Measurements from ENCODE around the gene GRIA1. TPM values are rescaled to one million over a fixed set of nuclear protein-coding genes. Genes with fewer than 3 reads are reported as not detected.

The GRIA1 gene
- total and polyA plus RNA-seq, 2 of the 13 experiments (the other 11 are each of a cell fraction or from before 2014, with no cell fraction given), result not detected

- in situ Hi-C loops (cut with HindIII; ENCODE audit: extremely low pct_ligation_motif_present, low pct_unique_long_range_greater_than_20kb), result no loop called here
- no peaks in the 10 kb centered on the region for H4K20me1 ChIP-seq (ENCODE audit: insufficient read depth, low read length)
- POLR2A ChIA-PET, result no interaction called here
- no peaks in the 10 kb centered on the region for H3K4me1 ChIP-seq (ENCODE audit: insufficient read depth, low read length)
- no peak overlapping the region for H3K4me3 ChIP-seq (replicated peaks in 1 of 3; ENCODE audit: insufficient read depth in 1 of 3, low read depth in 2 of 3, low read length in 3 of 3)
- H3K9me3 ChIP-seq (ENCODE audit: low read length), result no peaks in the 10 kb centered on the region
- no peaks in the 10 kb centered on the region for H3K79me2 ChIP-seq (ENCODE audit: insufficient read depth, low read length)
- no peaks in the 10 kb centered on the region for H3K36me3 ChIP-seq (replicated peaks in 1 of 2; ENCODE audit: control insufficient read depth in 1 of 2, insufficient read depth in 2 of 2, low read length in 2 of 2)
- no peak for DNase-seq (ENCODE audit: low spot score)
- no peak overlapping the region for H3K4me2 ChIP-seq (ENCODE audit: low read depth, low read length)
- H3K9ac ChIP-seq (ENCODE audit: insufficient read depth, low read depth, low read length), result no peak overlapping the region
- intact Hi-C loops (cut with micrococcal nuclease; ENCODE audit: unreplicated experiment), result no loop called here
- no peak for TF ChIP-seq FOXA1 (IDR thresholded peaks at IDR 0.05)
- TF ChIP-seq FOXA1 (CRISPR knock-in tag; IDR thresholded peaks at IDR 0.05), result no peak
- TF ChIP-seq SCMH1 (CRISPR knock-in tag; IDR thresholded peaks at IDR 0.05; ENCODE audit: borderline replicate concordance), result no peak
- TF ChIP-seq ADNP (CRISPR knock-in tag; IDR thresholded peaks at IDR 0.05), result no peak
- no peak for TF ChIP-seq ZNF329 (CRISPR knock-in tag; IDR thresholded peaks at IDR 0.05; ENCODE audit: low read depth)
- no peak for TF ChIP-seq ZNF652 (CRISPR knock-in tag; IDR thresholded peaks at IDR 0.05; ENCODE audit: borderline replicate concordance, low read depth)
- no TSS peak for BruUV-seq (replicated peaks)
- no peak overlapping the region for H3K27ac ChIP-seq (ENCODE audit: extremely low read length, insufficient read depth, low read length)
- no peak overlapping the region for H2AFZ ChIP-seq (ENCODE audit: low read length)
- 6% methylated on average over 2 of the region's 2 CpGs for WGBS (ENCODE audit: low lambda C conversion rate)
- CTCF ChIA-PET (ENCODE audit: low intra/inter-chr PET ratio, low total read pairs), result no interaction called here
- no peaks in the 10 kb centered on the region for H3K27me3 ChIP-seq (ENCODE audit: control insufficient read depth in 1 of 2, insufficient read depth in 2 of 2, low read length in 2 of 2)
- no peak for FAIRE-seq
- no peak for ATAC-seq
Measured at GRCh38 chr5:153796527-153796926, 306.1 kb downstream of the GRIA1 start.

- H3K9me3 ChIP-seq (ENCODE audit: low read length), result no peaks in the 10 kb centered on the region
- no peaks in the 10 kb centered on the region for H3K36me3 ChIP-seq (replicated peaks in 1 of 2; ENCODE audit: control insufficient read depth in 1 of 2, insufficient read depth in 2 of 2, low read length in 2 of 2)
- H3K79me2 ChIP-seq (ENCODE audit: insufficient read depth, low read length), result no peaks in the 10 kb centered on the region
- ChIA-PET POLR2A (no interaction called here), CTCF (ENCODE audit: low intra/inter-chr PET ratio, low total read pairs) (no interaction called here)
- H3K27ac ChIP-seq (ENCODE audit: extremely low read length, insufficient read depth, low read length), result no peak overlapping the region
- intact Hi-C loops (cut with micrococcal nuclease; ENCODE audit: unreplicated experiment), result no loop called here
- FAIRE-seq (no peak), ATAC-seq (no peak), DNase-seq (ENCODE audit: low spot score) (no peak)
- no peaks in the 10 kb centered on the region for H3K4me1 ChIP-seq (ENCODE audit: insufficient read depth, low read length)
- H3K27me3 ChIP-seq (ENCODE audit: control insufficient read depth in 1 of 2, insufficient read depth in 2 of 2, low read length in 2 of 2), result no peaks in the 10 kb centered on the region
- H4K20me1 ChIP-seq (ENCODE audit: insufficient read depth, low read length), result no peaks in the 10 kb centered on the region
- WGBS (ENCODE audit: low lambda C conversion rate), result 67% methylated on average over 3 of the region's 3 CpGs
- no peak overlapping the region for H2AFZ ChIP-seq (ENCODE audit: low read length)
- no peak overlapping the region for H3K4me3 ChIP-seq (replicated peaks in 1 of 3; ENCODE audit: insufficient read depth in 1 of 3, low read depth in 2 of 3, low read length in 3 of 3)
- no peak overlapping the region for H3K4me2 ChIP-seq (ENCODE audit: low read depth, low read length)
- no peak overlapping the region for H3K9ac ChIP-seq (ENCODE audit: insufficient read depth, low read depth, low read length)
- in situ Hi-C loops (cut with HindIII; ENCODE audit: extremely low pct_ligation_motif_present, low pct_unique_long_range_greater_than_20kb), result no loop called here
- no TSS peak for BruUV-seq (replicated peaks)
- TF ChIP-seq TFE3 (CRISPR knock-in tag; IDR thresholded peaks at IDR 0.05), result no peak
- no peak for TF ChIP-seq KAT8 (CRISPR knock-in tag; IDR thresholded peaks at IDR 0.05)
- TF ChIP-seq ZNF331 (CRISPR knock-in tag; IDR thresholded peaks at IDR 0.05), result no peak
- TF ChIP-seq ISL2 (CRISPR knock-in tag; IDR thresholded peaks at IDR 0.05), result no peak
- no peak for TF ChIP-seq SRSF1 (optimal IDR thresholded peaks at IDR 0.05; ENCODE audit: low read depth, low read length)
- no peak for TF ChIP-seq RXRB (CRISPR knock-in tag; IDR thresholded peaks at IDR 0.05; ENCODE audit: borderline replicate concordance)
- TF ChIP-seq TCF7L2 (IDR thresholded peaks at IDR 0.05; ENCODE audit: low read depth, low read length), result no peak
- no peak for TF ChIP-seq KLF15 (CRISPR knock-in tag; IDR thresholded peaks at IDR 0.05; ENCODE audit: borderline replicate concordance)
- no peak for TF ChIP-seq U2AF1 (optimal IDR thresholded peaks at IDR 0.05; ENCODE audit: low read depth, low read length)
- no peak for TF ChIP-seq NFIC (IDR thresholded peaks at IDR 0.05; ENCODE audit: low read length)
- no peak for TF ChIP-seq TRAFD1 (CRISPR knock-in tag; IDR thresholded peaks at IDR 0.05; ENCODE audit: borderline replicate concordance)
- no peak for TF ChIP-seq FOXA3 (CRISPR knock-in tag; IDR thresholded peaks at IDR 0.05)
- TF ChIP-seq ZNF577 (CRISPR knock-in tag; IDR thresholded peaks at IDR 0.05; ENCODE audit: borderline replicate concordance, low read depth), result no peak
Measured at GRCh38 chr5:153797484-153797883, 307.0 kb downstream of the GRIA1 start.
